IMR-90 (cell line): ENCODE data around the gene ARHGAP24. TPM values are rescaled to one million over a fixed set of nuclear protein-coding genes. Genes with fewer than 3 reads are reported as not detected.

Source experiments
- ATAC-seq: fragments of 200-7000 bp; cut with Tn5 transposase; 2 replicates; pipeline ENCODE4 v1.9.1; 2020; ENCODE audit warnings: low read depth, mild to moderate bottlenecking, moderate library complexity
- BruUV-seq: library from RNA; stranded (reverse); fragments of 400-500 nt; replicated peaks from 2 replicates; lab custom pipeline; 2021; lab: Mats Ljungman, UMichigan
- CTCF ChIA-PET: fragments of 300-600 bp; formaldehyde crosslinking; extraction: SDS; loops from one replicate; lab custom pipeline; 2021; ENCODE audit warnings: antibody characterized with exemption; lab: Yijun Ruan, JAX
- POLR2A ChIA-PET: fragments of 300-600 bp; sonication (Branson Sonifier 250); formaldehyde crosslinking; loops from one replicate; lab custom pipeline; 2022; ENCODE audit warnings: antibody characterized with exemption; ENCODE audit not compliant: unreplicated experiment; lab: Charles Lee
- DNase-seq: peaks from one replicate; pipeline ENCODE4 v3.0.0; 2013
- H2AFZ ChIP-seq: replicated peaks from 2 replicates; pipeline ENCODE3; 2013; ENCODE audit warnings: low read length, mild to moderate bottlenecking; ENCODE audit not compliant: poor library complexity
- H2AK5ac ChIP-seq: 2 replicates; pipeline ENCODE4 v1.6.1; 2013; ENCODE audit warnings: low read depth, low read length, inconsistent platforms
- H2AK9ac ChIP-seq: replicated peaks from 2 replicates; pipeline ENCODE3; 2013; ENCODE audit warnings: mild to moderate bottlenecking, low read depth, low read length, moderate library complexity; ENCODE audit not compliant: poor library complexity
- H2BK120ac ChIP-seq: 2 replicates; pipeline ENCODE4 v1.6.1; 2013; ENCODE audit warnings: low read depth, low read length, inconsistent platforms
- H2BK15ac ChIP-seq: 3 replicates; pipeline ENCODE4 v1.6.1; 2013; ENCODE audit warnings: low read depth, low read length, inconsistent platforms
- H2BK20ac ChIP-seq: 2 replicates; pipeline ENCODE4 v1.6.1; 2013; ENCODE audit warnings: low read depth, mild to moderate bottlenecking, inconsistent platforms, low read length, moderate library complexity
- H2BK5ac ChIP-seq: 2 replicates; pipeline ENCODE4 v1.6.1; 2013; ENCODE audit warnings: mild to moderate bottlenecking, low read depth, low read length, inconsistent platforms; ENCODE audit not compliant: poor library complexity, severe bottlenecking
- H3K14ac ChIP-seq: replicated peaks from 2 replicates; pipeline ENCODE4 v1.6.1; 2013; ENCODE audit warnings: low read depth, low read length, inconsistent platforms
- H3K18ac ChIP-seq: 2 replicates; pipeline ENCODE4 v1.6.1; 2013; ENCODE audit warnings: low read depth, low read length, control low read depth
- H3K23ac ChIP-seq: 2 replicates; pipeline ENCODE4 v1.6.1; 2013; ENCODE audit warnings: low read depth, low read length, inconsistent platforms
- H3K27ac ChIP-seq: 2 replicates; pipeline ENCODE4 v1.5.1; 2013; ENCODE audit warnings: mild to moderate bottlenecking, control low read depth, low read length; ENCODE audit not compliant: insufficient read depth
- H3K27me3 ChIP-seq: 2 replicates; pipeline ENCODE4 v1.6.1; 2013; ENCODE audit warnings: low read length; ENCODE audit not compliant: control insufficient read depth, insufficient read depth
- H3K36me3 ChIP-seq: 2 replicates; pipeline ENCODE4 v1.6.1; 2013; ENCODE audit warnings: low read length, mixed read lengths; ENCODE audit not compliant: control insufficient read depth, insufficient read depth
- H3K4ac ChIP-seq: 2 replicates; pipeline ENCODE4 v1.6.1; 2013; ENCODE audit warnings: low read depth, low read length, inconsistent platforms
- H3K4me1 ChIP-seq: 2 replicates; pipeline ENCODE4 v1.6.1; 2013; ENCODE audit warnings: low read length, mixed read lengths; ENCODE audit not compliant: control insufficient read depth, insufficient read depth
- H3K4me2 ChIP-seq: 2 replicates; pipeline ENCODE4 v1.6.1; 2013; ENCODE audit warnings: low read depth, mild to moderate bottlenecking, control low read depth, low read length, moderate library complexity
- H3K4me3 ChIP-seq: 2 replicates; pipeline ENCODE4 v1.5.1; 2013; ENCODE audit warnings: low read depth, mild to moderate bottlenecking, control low read depth, low read length, moderate library complexity; ENCODE audit not compliant: insufficient read depth
- H3K56ac ChIP-seq: 2 replicates; pipeline ENCODE4 v1.6.1; 2013; ENCODE audit warnings: low read length, inconsistent platforms; ENCODE audit not compliant: insufficient read depth; ENCODE audit errors: extremely low read depth
- H3K79me1 ChIP-seq, 2 experiments: 2 replicates each; pipeline ENCODE4 v1.6.1; 2013; ENCODE audit warnings: low read length in 2 of 2, inconsistent platforms in 1 of 2, low read depth in 1 of 2
- H3K9ac ChIP-seq: 2 replicates; pipeline ENCODE4 v1.6.1; 2013; ENCODE audit warnings: low read depth, low read length, control low read depth
- H3K9me1 ChIP-seq: 2 replicates; pipeline ENCODE4 v1.6.1; 2013; ENCODE audit warnings: low read length, inconsistent platforms; ENCODE audit not compliant: insufficient read depth
- H3K9me3 ChIP-seq: 2 replicates; pipeline ENCODE4 v1.6.1; 2013; ENCODE audit warnings: low read length; ENCODE audit not compliant: control insufficient read depth, insufficient read depth
- H4K20me1 ChIP-seq: 2 replicates; pipeline ENCODE4 v1.6.1; 2013; ENCODE audit warnings: low read length, inconsistent platforms; ENCODE audit not compliant: insufficient read depth
- H4K5ac ChIP-seq: 2 replicates; pipeline ENCODE4 v1.6.1; 2013; ENCODE audit warnings: mild to moderate bottlenecking, low read depth, low read length, control low read depth
- H4K8ac ChIP-seq, 2 experiments: 2 replicates each; pipeline ENCODE4 v1.6.1; 2013; ENCODE audit warnings: low read depth in 2 of 2, low read length in 2 of 2, control low read depth in 1 of 2, inconsistent platforms in 1 of 2
- H4K91ac ChIP-seq: 2 replicates; pipeline ENCODE4 v1.6.1; 2013; ENCODE audit warnings: low read depth, low read length, inconsistent platforms; ENCODE audit not compliant: insufficient read depth
- CEBPB ChIP-seq: IDR thresholded peaks from 2 replicates; pipeline ENCODE4 v1.6.1; 2012; ENCODE audit warnings: low read depth, low read length, improper control_type of control experiment
- CHD1 ChIP-seq: IDR thresholded peaks from 2 replicates; pipeline ENCODE4 v1.6.1; 2012; ENCODE audit warnings: low read depth, low read length, improper control_type of control experiment
- CTCF ChIP-seq: conservative IDR thresholded peaks from 2 replicates; pipeline ENCODE4 v1.5.1; 2012; ENCODE audit warnings: mild to moderate bottlenecking, low read depth, low read length, improper control_type of control experiment
- ELK1 ChIP-seq: fragments of 150-350 bp; IDR thresholded peaks from 2 replicates; pipeline ENCODE4 v1.6.1; 2016; ENCODE audit warnings: low read depth, mild to moderate bottlenecking, low read length, moderate library complexity, borderline replicate concordance
- MAFK ChIP-seq: IDR thresholded peaks from 2 replicates; pipeline ENCODE4 v1.6.1; 2012; ENCODE audit warnings: low read depth, low read length, improper control_type of control experiment
- NFE2L2 ChIP-seq: fragments of 150-350 bp; IDR thresholded peaks from 2 replicates; pipeline ENCODE4 v1.6.1; 2016; ENCODE audit warnings: low read depth, mild to moderate bottlenecking, low read length
- RAD21 ChIP-seq: IDR thresholded peaks from 2 replicates; pipeline ENCODE4 v1.6.1; 2012; ENCODE audit warnings: low read length, improper control_type of control experiment
- RFX5 ChIP-seq: IDR thresholded peaks from 2 replicates; pipeline ENCODE4 v1.8.0; 2012; ENCODE audit warnings: low read depth, mild to moderate bottlenecking, low read length, moderate library complexity
- WGBS, 2 experiments: methylation state at CpG; one replicate each; pipeline versions ENCODE4 v1.1.5 to v1.1.7; 2013; ENCODE audit warnings: missing lambda C conversion rate in 2 of 2; ENCODE audit not compliant: insufficient read length in 1 of 2; ENCODE audit errors: extremely low coverage in 2 of 2; 5-methylcytosine and 5-hydroxymethylcytosine counted together
- dilution Hi-C: fragments of 300-500 bp; cut with HindIII; formaldehyde crosslinking; loops from one replicate; pipeline ENCODE4 v1.14.3; 2018; ENCODE audit warnings: low sequenced_read_pairs; ENCODE audit not compliant: unreplicated experiment
- in situ Hi-C: fragments of 300-500 bp; cut with MboI; formaldehyde crosslinking; loops from 3 replicates; pipeline ENCODE4 v1.14.3; 2019; ENCODE audit warnings: low sequenced_read_pairs, inconsistent platforms, mixed read lengths
- intact Hi-C: fragments of 100-400 bp; cut with micrococcal nuclease; formaldehyde crosslinking; loops from 2 replicates; pipeline ENCODE4 v1.10.0; 2022
- polyA plus RNA-seq, 3 experiments: library from polyadenylated mRNA; depleted of rRNA; stranded (reverse); fragments of >200 nt; gene quantifications; 2 replicates each; pipeline ENCODE4 v1.2.3, GENCODE V29; 2012; ENCODE audit warnings: low replicate concordance in 1 of 3
- total RNA-seq: library from RNA; depleted of rRNA; stranded (reverse); fragments of >200 nt; gene quantifications from 2 replicates; pipeline ENCODE4 v1.2.3, GENCODE V29; 2012

Gene ARHGAP24
- total and polyA plus RNA-seq, 2 of the 4 experiments (the other 2 are of a cell fraction): 11.9 to 24.0 TPM

- POLR2A ChIA-PET: no interaction called here
- no peak overlapping the region for H3K27ac ChIP-seq
- no peaks in the 10 kb centered on the region for H3K9me3 ChIP-seq
- H3K14ac ChIP-seq: no peak overlapping the region
- H2AK5ac ChIP-seq: no peak overlapping the region
- H3K18ac ChIP-seq: no peak overlapping the region
- H3K79me1 ChIP-seq: no peaks in the 10 kb centered on the region
- no peaks in the 10 kb centered on the region for H3K27me3 ChIP-seq
- CTCF ChIA-PET: no interaction called here
- H2BK15ac ChIP-seq: no peak overlapping the region
- no peak overlapping the region for H3K4me2 ChIP-seq
- dilution Hi-C loops: no loop called here
- H2BK5ac ChIP-seq: no peak overlapping the region
- intact Hi-C loops: no loop called here
- ATAC-seq: no peak
- H2BK20ac ChIP-seq: no peak overlapping the region
- H3K4me3 ChIP-seq: no peak overlapping the region
- no peak overlapping the region for H3K9ac ChIP-seq
- in situ Hi-C loops: no loop called here
- no peak overlapping the region for H3K56ac ChIP-seq
- H3K9me1 ChIP-seq: no peaks in the 10 kb centered on the region
- no peak overlapping the region for H3K4ac ChIP-seq
- TF ChIP-seq NFE2L2: no peak
- no peak for TF ChIP-seq CEBPB
- TF ChIP-seq CTCF: no peak
- TF ChIP-seq MAFK: no peak
- TF ChIP-seq CHD1: no peak
- no peak for TF ChIP-seq RFX5
- TF ChIP-seq RAD21: no peak
- TF ChIP-seq ELK1: no peak
- no peak overlapping the region for H3K23ac ChIP-seq
- H4K20me1 ChIP-seq: no peaks in the 10 kb centered on the region
- no peak overlapping the region for H4K8ac ChIP-seq
- H2AFZ ChIP-seq: no peak overlapping the region
- 20% methylated on average over 1 of the region's 2 CpGs; no CpG with 5 or more reads in 1 of the 2 experiments for WGBS, 2 experiments
- no peak for DNase-seq
- H4K91ac ChIP-seq: no peak overlapping the region
- H2AK9ac ChIP-seq: no peak overlapping the region
- no peak overlapping the region for H2BK120ac ChIP-seq
- no peaks in the 10 kb centered on the region for H3K36me3 ChIP-seq
- H4K5ac ChIP-seq: no peak overlapping the region
- no peaks in the 10 kb centered on the region for H3K4me1 ChIP-seq
- no TSS peak for BruUV-seq
These were observed 94.9 kb downstream of the ARHGAP24 start for GRCh38 chr4:85569730-85570299.
